Uterus (tissue), 4 donors: ENCODE results near the gene ARV1. TPM values are rescaled to one million over a fixed set of nuclear protein-coding genes. Genes with fewer than 3 reads are reported as not detected.

Experiments
- DNase-seq, 2 donors: peaks; one replicate each; pipeline ENCODE4 v3.0.0-alpha.2; 2019 to 2020
- H3K27ac ChIP-seq, 2 donors: fragments of 200-600 bp; sonication (generic); 1 replicate in 1 of 2; 2 replicates in 1 of 2; pipeline ENCODE4 v1.5.1; 2016 to 2018
- H3K27me3 ChIP-seq, 2 donors: fragments of 200-600 bp; sonication (generic); one replicate each; pipeline ENCODE4 v1.5.1; 2018 to 2019; ENCODE audit warnings: control low read depth in 1 of 2
- H3K36me3 ChIP-seq, 2 donors: fragments of 200-600 bp; sonication (generic); one replicate each; pipeline ENCODE4 v1.5.1; 2019; ENCODE audit warnings: control low read depth in 1 of 2
- H3K4me1 ChIP-seq, 2 donors: fragments of 200-600 bp; sonication (generic); one replicate each; pipeline ENCODE4 v1.5.1; 2018 to 2019; ENCODE audit warnings: control low read depth in 1 of 2
- H3K4me3 ChIP-seq, 2 donors: fragments of 200-600 bp; sonication (generic); 1 replicate in 1 of 2; 2 replicates in 1 of 2; pipeline ENCODE4 v1.5.1; 2018 to 2019; ENCODE audit warnings: mild to moderate bottlenecking in 1 of 2
- H3K9me3 ChIP-seq, 2 donors: fragments of 200-600 bp; sonication (generic); one replicate each; pipeline ENCODE4 v1.5.1; 2019; ENCODE audit warnings: control low read depth in 1 of 2
- POLR2A ChIP-seq, 2 donors: fragments of 450-650 bp; IDR thresholded peaks; one replicate each; pipeline ENCODE4 v1.6.1; 2016; ENCODE audit warnings: antibody characterized with exemption in 2 of 2, mild to moderate bottlenecking in 1 of 2, moderate library complexity in 1 of 2
- intact Hi-C: fragments of 100-400 bp; cut with DNase I; formaldehyde crosslinking; loops from one replicate; pipeline ENCODE4 v1.15.1; 2023; ENCODE audit warnings: low total_unique reads
- total RNA-seq, 4 donors: library from RNA; depleted of rRNA in 3 of 4; stranded (reverse); fragments of >200 nt in 3 of 4; gene quantifications; one replicate each; pipeline versions ENCODE4 v1.1.0 to v1.2.4, GENCODE V29; 2014 to 2023
- TF ChIP-seq, protein P1 (sequence below), 4 experiments: fragments of 200-600 bp in 2 of 4; fragments of 450-650 bp in 2 of 4; sonication (generic) in 2 of 4; IDR thresholded peaks; one replicate each; pipeline ENCODE4 v1.5.1; 2016 to 2019; ENCODE audit warnings: antibody characterized with exemption in 4 of 4, mild to moderate bottlenecking in 2 of 4, moderate library complexity in 1 of 4
- donor health status: DM: yes; HTN: yes; CAD: no.

Gene ARV1
- total RNA-seq, 4 donors from 2014 or later: 3.6 to 15.9 (median 13.5) TPM

DNA sequence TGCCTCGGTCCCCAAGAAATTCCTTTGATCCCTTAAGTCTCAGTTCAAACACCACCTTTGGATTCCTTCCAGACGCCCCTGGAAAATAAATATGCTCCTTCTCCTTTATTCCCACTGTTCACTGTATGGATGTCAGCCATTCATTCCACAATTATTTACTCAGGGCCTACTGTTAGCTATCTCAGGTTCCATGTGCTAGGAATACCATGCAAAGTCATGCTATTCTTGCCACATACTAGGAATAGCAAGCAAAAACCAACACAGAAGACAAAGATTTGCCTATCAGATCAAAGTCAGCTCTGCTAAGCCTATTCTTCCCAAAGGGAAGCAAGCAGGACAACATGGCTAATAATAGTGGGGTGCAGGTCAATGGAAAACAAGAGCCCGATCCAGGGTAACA is 30.0 kb upstream of the ARV1 start:
- DNase-seq: no peak
- H3K36me3 ChIP-seq: no peaks in the 10 kb centered on the region
- intact Hi-C loops: no loop called here
- H3K27ac ChIP-seq: no peak overlapping the region
- no peaks in the 10 kb centered on the region for H3K4me1 ChIP-seq
- H3K4me3 ChIP-seq: no peak overlapping the region
- no peaks in the 10 kb centered on the region for H3K9me3 ChIP-seq
- TF ChIP-seq, protein P1, sequence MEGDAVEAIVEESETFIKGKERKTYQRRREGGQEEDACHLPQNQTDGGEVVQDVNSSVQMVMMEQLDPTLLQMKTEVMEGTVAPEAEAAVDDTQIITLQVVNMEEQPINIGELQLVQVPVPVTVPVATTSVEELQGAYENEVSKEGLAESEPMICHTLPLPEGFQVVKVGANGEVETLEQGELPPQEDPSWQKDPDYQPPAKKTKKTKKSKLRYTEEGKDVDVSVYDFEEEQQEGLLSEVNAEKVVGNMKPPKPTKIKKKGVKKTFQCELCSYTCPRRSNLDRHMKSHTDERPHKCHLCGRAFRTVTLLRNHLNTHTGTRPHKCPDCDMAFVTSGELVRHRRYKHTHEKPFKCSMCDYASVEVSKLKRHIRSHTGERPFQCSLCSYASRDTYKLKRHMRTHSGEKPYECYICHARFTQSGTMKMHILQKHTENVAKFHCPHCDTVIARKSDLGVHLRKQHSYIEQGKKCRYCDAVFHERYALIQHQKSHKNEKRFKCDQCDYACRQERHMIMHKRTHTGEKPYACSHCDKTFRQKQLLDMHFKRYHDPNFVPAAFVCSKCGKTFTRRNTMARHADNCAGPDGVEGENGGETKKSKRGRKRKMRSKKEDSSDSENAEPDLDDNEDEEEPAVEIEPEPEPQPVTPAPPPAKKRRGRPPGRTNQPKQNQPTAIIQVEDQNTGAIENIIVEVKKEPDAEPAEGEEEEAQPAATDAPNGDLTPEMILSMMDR (IDR thresholded peaks at IDR 0.05): no peak
- no peak for TF ChIP-seq POLR2A (IDR thresholded peaks at IDR 0.05)
- H3K27me3 ChIP-seq: no peaks in the 10 kb centered on the region

DNA sequence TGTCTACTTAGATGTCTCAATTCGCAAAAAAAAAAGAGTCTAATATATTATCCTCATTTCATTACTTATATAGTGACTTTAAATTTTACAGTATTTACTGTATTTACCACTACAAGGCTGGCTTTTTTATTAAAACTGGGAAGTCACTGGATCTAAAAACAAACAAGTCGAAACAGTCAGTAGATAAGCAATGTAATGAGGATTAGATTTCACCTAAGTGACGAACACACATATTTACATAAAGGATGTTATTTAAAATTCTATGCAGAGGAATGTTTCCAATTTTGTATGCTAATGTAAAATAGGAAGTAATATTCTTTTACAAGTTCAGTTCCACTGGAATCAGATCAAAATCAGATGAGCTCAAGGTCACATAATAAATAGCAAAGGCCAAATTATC is 28.5 kb upstream of the ARV1 start:
- intact Hi-C loops: no loop called here

GRCh38 chr1:230957580-230957989 is 21.3 kb upstream of the ARV1 start:
- no peak for TF ChIP-seq POLR2A (IDR thresholded peaks at IDR 0.05)
- TF ChIP-seq, protein P1 (IDR thresholded peaks at IDR 0.05): no peak
- H3K9me3 ChIP-seq: no peaks in the 10 kb centered on the region
- no peak overlapping the region for H3K4me3 ChIP-seq
- no peaks in the 10 kb centered on the region for H3K36me3 ChIP-seq
- intact Hi-C loops: no loop called here
- DNase-seq: no peak
- H3K27ac ChIP-seq: no peak overlapping the region
- H3K4me1 ChIP-seq: no peaks in the 10 kb centered on the region
- H3K27me3 ChIP-seq: no peaks in the 10 kb centered on the region

More for the DNA sequence above, 28.5 kb upstream of the ARV1 start:
- H3K4me3 ChIP-seq: no peak overlapping the region
- DNase-seq: no peak
- TF ChIP-seq, protein P1 (IDR thresholded peaks at IDR 0.05): no peak
- no peak for TF ChIP-seq POLR2A (IDR thresholded peaks at IDR 0.05)
- no peaks in the 10 kb centered on the region for H3K27me3 ChIP-seq
- H3K36me3 ChIP-seq: no peaks in the 10 kb centered on the region
- no peak overlapping the region for H3K27ac ChIP-seq
- H3K4me1 ChIP-seq: no peaks in the 10 kb centered on the region
- H3K9me3 ChIP-seq: no peaks in the 10 kb centered on the region

- no peaks in the 10 kb centered on the region for H3K36me3 ChIP-seq
- no peak for DNase-seq
- H3K27me3 ChIP-seq: no peaks in the 10 kb centered on the region
- H3K27ac ChIP-seq: no peak overlapping the region
- intact Hi-C loops: no loop called here
- TF ChIP-seq POLR2A (IDR thresholded peaks at IDR 0.05): no peak
- no peak overlapping the region for H3K4me3 ChIP-seq
- H3K4me1 ChIP-seq: no peaks in the 10 kb centered on the region
- no peaks in the 10 kb centered on the region for H3K9me3 ChIP-seq
Measured at GRCh38 chr1:230958370-230958769, 20.5 kb upstream of the ARV1 start.

- no peak overlapping the region for H3K27ac ChIP-seq
- H3K36me3 ChIP-seq: no peaks in the 10 kb centered on the region
- H3K4me3 ChIP-seq: no peak overlapping the region
- H3K9me3 ChIP-seq: no peaks in the 10 kb centered on the region
- no peaks in the 10 kb centered on the region for H3K27me3 ChIP-seq
- TF ChIP-seq, protein P1 (IDR thresholded peaks at IDR 0.05): no peak
- TF ChIP-seq POLR2A (IDR thresholded peaks at IDR 0.05): no peak
- DNase-seq: no peak
- intact Hi-C loops: no loop called here
- H3K4me1 ChIP-seq: no peaks in the 10 kb centered on the region
Measured at GRCh38 chr1:230964896-230965295, 14.0 kb upstream of the ARV1 start.

- no peaks in the 10 kb centered on the region for H3K36me3 ChIP-seq
- H3K4me1 ChIP-seq: no peaks in the 10 kb centered on the region
- no peaks in the 10 kb centered on the region for H3K9me3 ChIP-seq
- intact Hi-C loops: no loop called here
- TF ChIP-seq, protein P1 (IDR thresholded peaks at IDR 0.05): no peak
- TF ChIP-seq POLR2A (IDR thresholded peaks at IDR 0.05): no peak
- H3K27me3 ChIP-seq: no peaks in the 10 kb centered on the region
- no peak for DNase-seq
- H3K27ac ChIP-seq: no peak overlapping the region
- H3K4me3 ChIP-seq: no peak overlapping the region
Measured at GRCh38 chr1:230965535-230965934, 13.4 kb upstream of the ARV1 start.
